CD4-positive, alpha-beta T cell treated with Interferon gamma for 1 hour (primary cell): Measurements from ENCODE around the gene STH.
"Not testable (repeated sequence)": the region's sequence is repeated elsewhere in the genome, so short reads cannot be mapped to it uniquely, and the experiment has no call there.

Source experiments
- DNase-seq: peaks from one replicate; pipeline ENCODE4 v3.0.0-alpha.2; 2020

STH gene, protein sequence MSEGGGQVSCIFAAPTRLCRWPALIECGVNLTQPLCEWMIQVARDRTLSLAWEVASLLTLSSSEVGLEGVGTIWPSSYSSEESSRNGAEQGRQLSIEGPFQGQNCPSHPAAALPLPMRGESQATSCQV

DNA sequence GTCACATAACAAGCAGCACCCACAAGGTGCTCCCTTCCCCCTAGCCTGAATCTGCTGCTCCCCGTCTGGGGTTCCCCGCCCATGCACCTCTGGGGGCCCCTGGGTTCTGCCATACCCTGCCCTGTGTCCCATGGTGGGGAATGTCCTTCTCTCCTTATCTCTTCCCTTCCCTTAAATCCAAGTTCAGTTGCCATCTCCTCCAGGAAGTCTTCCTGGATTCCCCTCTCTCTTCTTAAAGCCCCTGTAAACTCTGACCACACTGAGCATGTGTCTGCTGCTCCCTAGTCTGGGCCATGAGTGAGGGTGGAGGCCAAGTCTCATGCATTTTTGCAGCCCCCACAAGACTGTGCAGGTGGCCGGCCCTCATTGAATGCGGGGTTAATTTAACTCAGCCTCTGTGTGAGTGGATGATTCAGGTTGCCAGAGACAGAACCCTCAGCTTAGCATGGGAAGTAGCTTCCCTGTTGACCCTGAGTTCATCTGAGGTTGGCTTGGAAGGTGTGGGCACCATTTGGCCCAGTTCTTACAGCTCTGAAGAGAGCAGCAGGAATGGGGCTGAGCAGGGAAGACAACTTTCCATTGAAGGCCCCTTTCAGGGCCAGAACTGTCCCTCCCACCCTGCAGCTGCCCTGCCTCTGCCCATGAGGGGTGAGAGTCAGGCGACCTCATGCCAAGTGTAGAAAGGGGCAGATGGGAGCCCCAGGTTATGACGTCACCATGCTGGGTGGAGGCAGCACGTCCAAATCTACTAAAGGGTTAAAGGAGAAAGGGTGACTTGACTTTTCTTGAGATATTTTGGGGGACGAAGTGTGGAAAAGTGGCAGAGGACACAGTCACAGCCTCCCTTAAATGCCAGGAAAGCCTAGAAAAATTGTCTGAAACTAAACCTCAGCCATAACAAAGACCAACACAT lies at the start of gene STH:
Gene STH, plus strand, starts transcription at position 264 of the 913 bp plus-strand sequence. Its CDS starts 30 bp downstream, at position 294.
- DNase-seq, result no peak

DNA sequence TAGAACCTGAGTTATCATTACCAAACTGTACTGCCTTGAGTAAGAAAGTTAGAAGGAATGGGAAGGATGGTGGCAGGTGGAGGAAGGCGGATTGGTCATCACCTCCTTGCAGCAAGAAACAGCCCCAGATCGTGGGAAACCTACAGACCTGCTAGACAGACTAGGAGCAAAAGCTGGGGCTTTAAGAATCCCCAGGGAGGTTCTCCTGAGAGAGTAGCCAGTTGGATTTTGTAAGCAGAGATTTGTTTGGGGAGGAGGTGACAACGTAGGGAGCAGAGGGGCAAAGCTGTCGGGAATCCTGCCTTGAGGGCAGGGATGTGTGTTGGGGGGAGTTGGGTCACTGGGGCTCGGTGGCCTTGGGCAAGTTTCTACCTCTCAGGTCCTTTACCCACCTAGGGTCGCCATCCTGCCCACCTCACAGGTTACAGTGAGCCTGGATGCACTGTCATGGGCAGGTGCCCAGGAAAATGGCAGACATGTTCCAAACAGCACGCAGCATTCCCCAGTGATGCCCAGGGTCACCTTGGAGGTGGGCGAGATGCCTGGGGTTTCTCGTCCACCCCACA lies 49.2 kb upstream of the STH start:
- no peak for DNase-seq

DNA sequence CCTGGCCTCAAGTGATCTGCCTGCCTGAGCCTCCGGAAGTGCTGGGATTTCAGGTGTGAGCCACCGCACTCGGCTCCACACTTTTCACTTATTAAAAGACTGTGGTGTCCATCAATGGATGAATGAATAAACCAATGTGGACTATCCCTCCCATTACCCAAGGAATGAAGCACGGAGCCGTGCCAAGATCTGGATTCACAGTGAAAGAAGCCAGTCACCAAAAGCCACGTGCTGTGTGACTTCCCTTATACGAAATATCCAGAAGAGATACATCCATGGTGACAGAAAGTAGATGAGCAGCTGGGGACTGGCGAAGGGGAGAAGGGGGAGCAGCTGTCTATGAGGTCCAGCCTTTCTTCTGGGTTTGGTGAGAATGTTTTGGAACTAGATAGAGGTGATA lies 48.2 kb upstream of the STH start:
- DNase-seq, result no peak

DNA sequence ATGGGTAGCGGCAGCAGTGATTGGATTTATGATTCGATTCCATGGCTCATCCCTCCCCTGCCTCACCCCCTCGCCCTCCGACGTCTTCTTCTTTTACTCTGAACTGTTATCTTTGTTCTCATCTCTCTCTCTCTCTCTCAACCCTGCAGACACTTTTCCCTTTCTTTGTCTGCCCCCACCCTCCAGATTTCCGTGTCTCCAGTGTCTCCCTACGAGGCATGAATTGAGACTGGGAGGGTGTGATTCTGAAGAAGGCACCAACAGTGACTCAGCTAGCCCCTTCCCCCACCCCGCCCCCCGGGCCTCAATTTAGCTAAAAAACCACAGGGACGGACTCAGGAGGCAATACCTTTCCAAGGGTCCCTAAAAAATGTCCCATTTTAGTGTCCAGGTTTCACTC lies 47.6 kb upstream of the STH start:
- DNase-seq, result no peak

DNA sequence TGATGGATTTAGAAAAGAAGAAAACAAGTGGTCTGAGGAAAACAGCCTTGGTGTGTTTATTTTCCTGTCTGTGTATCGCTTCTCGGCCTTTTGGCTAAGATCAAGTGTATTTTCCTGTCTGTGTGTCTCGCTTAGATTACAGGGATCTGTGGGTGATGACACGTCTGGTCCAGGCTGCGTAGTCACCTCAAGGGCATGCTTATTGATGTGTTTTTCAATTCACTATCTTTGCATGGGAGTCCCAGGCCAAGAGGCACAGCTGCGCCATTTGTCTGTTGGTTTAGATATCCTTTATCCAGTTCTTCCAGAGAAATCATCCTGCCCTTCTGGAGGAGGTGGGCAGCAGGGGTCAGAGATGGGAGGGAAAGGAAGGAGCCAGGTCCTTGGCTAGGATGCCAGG lies 47.1 kb upstream of the STH start:
- no peak for DNase-seq

DNA sequence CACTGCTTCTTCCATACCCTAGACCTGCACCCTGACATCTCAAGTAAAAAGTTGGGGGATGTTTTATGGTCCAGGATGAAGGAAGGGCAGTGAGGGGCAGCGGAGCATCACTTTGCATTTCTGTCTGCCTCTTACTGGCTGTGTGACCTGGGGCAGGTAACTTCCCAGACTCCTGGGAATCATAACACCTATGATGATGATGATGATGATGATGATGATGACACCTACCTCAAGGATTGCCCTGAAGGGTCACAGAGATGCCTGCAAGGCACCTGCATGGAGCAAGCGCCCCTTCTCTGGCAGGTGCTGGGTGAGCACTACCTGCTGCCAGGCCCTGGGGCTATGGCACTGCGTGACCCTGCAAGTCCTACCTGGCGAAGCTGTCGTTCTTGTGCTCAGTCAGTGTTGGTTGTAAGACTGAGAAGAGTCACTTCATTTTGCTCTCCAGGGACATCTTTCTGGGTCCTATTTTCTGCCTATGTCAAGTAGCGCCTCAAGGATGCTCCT lies 46.2 kb upstream of the STH start:
- no peak for DNase-seq

DNA sequence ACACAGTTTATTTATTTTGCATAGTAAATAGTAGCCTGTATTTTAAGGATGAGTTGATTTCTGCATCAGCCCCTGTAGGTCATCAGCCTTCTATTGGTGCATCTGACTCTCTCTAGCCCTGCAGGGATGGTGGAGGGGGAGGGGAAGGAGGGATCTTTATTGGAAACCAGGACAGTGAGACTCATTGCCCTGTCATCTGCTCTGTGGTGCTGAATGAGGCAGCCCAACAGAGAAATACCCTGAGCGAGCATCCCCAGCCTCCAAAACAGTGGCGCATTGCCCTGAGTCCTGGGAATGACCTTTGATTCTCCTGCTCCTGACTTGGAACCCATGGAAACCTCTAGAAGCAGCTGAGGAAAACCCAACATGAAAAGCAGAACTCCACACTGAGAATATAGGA lies 45.5 kb upstream of the STH start:
- no peak for DNase-seq

DNA sequence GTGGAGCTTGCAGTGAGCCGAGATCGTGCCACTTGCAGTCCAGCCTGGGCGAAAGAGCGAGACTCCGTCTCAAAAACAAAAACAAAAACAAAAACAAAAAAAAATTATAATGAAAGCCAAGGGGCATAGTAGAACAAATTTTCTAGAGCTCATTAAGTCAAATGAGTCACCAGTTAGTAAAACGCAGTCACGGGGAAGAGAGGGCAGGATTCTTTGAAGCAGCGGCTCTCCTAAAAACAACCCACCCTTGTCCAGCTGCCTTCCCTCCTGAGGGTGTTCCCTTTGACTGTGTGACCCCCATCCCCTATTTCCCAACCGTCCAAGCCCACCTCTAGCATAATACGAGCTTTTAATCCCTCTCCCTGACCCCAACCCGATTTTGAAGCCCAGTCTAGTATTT lies 44.1 kb upstream of the STH start:
- no peak for DNase-seq

DNA sequence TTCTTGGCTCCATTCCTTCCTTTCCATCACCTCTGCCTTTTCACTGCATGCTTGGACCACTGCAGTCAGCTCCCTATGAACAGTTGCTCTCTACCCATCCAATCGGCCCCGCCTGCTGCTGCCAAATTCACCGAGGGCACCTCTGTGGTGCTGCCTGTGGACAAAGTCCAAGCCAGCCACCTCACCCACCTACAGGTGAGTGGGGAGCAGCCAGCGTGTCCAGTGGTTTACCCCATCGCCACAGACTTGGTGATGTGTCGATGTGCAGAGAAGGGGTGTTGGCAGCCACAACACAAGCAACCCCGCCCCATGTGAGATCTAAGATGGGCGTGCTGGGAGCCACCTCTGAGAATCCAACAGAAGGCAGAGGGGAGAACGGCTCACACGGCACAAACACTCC lies 43.7 kb upstream of the STH start:
- DNase-seq, result no peak

DNA sequence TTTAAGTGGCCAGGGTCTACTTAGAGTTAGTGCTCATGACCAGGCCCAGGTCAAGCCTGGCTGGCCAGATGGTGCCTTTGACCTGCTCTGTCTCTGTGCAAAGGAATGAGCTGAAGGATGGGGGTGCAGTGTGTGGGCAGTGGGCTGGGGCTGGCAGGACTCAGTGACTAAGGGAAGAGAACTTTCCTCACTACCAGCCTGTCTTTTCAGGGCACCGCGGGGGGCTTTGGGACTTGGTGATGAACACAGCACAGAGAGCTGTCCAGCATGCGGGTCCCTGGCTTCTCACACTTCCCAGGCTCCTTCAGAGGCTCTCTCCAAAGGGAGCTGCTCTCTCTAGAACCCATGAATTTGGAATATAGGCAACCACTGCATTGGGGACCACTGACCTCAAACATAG lies 43.0 kb upstream of the STH start:
- DNase-seq, result no peak

DNA sequence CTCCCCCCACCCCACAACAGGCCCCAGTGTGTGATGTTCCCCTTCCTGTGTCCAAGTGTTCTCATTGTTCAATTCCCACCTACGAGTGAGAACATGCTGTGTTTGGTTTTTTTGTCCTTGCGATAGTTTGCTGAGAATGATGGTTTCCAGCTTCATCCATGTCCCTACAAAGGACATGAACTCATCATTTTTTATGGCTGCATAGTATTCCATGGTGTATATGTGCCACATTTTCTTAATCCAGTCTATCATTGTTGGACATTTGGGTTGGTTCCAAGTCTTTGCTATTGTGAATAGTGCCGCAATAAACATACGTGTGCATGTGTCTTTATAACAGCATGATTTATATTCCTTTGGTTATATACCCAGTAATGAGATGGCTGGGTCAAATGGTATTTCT lies 42.3 kb upstream of the STH start:
- DNase-seq, result not testable (repeated sequence)

DNA sequence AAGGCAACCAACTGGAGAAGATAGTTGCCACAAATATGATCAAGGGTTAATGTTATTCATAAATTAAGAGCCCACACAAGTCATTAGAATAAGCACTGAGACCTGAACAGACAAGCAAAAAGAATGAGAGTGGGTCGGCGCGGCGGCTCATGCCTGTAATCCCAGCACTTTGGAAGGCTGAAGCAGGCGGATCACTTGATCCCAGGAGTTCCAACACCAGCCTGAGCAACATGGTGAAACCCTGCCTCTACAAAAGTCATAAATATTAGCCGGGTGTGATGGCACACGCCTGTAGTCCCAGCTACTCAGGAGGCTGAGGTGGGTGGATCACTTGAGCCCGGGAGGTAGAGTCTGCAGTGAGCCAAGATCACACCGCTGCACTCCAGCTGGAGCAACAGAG lies 40.7 kb upstream of the STH start:
- DNase-seq, result no peak

DNA sequence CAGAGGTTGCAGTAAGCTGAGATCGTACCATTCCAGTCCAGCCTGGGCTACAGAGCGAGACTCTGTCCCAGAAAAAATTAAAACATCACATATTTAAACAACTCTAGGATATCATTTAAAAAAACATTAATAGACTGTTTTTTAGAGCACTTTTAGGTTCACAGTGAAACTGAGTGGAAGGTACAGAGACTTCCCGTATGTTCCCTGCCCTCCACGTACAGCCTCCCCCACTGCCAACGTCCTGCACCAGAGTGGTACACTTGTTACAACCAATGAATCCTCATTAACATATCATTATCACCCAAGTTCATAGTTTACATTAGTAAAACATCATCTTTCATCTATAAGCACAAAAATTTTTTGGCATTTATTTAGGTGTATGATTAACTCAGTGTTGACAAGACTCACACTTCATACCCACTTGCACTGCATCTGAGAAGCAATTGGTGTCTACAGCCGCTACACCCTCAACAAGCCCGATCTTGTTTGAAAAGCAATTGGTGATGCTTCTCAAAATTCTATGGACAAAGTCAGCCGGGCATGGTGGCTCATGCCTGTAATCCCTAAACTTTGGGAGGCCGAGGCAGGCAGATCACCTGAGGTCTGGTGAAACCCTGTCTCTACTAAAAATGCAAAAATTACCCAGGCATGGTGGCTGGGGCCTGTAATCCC lies 39.9 kb upstream of the STH start:
- no peak for DNase-seq

DNA sequence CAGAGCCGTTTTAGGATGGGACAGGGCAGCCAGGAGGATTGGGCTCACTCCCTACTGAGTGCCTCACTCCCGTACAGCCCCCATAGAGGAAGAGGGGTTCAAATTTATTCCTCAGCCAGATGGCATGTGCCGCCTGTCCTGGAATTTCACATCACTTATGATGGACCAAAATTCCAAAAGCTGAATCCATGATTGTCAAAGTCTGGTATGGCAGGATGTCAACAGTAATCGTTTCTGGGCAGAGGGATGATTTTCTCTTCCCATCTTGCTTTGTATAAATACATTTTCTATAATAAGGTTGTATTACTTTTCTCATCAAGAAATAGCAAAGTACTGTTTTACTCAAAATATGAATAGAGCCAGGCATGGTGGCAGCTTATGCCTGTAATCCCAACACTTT lies 38.7 kb upstream of the STH start:
- no peak for DNase-seq

DNA sequence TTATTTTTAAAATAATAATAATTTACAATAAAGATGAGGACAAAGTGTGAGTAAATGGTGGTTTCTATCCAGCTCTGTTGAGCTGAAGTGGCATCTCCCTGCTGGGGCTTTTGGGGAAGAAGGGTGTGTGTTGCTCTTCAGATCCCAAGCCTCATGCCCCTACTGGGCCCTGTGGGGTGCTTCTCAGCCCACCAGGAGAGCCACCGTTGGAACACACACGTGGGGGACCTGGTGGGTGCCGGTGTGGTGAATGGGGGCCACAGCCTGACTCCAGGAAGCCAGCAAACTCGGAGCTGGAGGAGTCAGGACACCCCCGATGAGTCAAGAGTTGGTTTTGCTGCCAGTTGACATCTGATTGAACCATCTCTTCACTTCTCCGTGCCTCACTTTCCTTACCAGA lies 37.8 kb upstream of the STH start:
- DNase-seq, result no peak

DNA sequence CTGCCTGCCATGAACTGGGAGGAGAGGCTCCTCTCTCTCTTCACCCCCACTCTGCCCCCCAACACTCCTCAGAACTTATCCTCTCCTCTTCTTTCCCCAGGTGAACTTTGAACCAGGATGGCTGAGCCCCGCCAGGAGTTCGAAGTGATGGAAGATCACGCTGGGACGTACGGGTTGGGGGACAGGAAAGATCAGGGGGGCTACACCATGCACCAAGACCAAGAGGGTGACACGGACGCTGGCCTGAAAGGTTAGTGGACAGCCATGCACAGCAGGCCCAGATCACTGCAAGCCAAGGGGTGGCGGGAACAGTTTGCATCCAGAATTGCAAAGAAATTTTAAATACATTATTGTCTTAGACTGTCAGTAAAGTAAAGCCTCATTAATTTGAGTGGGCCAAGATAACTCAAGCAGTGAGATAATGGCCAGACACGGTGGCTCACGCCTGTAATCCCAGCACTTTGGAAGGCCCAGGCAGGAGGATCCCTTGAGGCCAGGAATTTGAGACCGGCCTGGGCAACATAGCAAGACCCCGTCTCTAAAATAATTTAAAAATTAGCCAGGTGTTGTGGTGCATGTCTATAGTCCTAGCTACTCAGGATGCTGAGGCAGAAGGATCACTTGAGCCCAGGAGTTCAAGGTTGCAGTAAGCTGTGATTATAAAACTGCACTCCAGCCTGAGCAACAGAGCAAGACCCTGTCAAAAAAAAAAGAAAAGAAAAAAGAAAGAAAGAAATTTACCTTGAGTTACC lies 36.7 kb upstream of the STH start:
- no peak for DNase-seq

DNA sequence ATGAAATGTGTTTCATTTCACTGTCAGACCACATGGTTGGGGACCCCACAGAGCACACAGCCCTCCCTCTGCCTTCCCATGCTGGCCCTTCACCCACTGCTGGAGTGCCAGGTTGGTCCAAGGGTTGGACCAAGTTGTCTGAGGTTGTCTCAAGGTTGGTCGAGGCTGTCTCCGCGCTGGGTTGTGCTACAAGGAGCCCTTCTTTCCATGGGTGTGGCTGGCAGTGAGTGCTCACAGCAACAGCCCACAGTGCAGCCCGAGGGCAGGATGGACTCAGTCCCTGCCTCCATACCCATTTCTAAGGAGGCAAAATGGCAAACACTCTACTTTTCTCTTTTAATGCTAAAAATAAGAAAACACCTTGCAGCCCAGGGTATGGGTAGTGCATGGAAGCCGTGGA lies 35.8 kb upstream of the STH start:
- no peak for DNase-seq

DNA sequence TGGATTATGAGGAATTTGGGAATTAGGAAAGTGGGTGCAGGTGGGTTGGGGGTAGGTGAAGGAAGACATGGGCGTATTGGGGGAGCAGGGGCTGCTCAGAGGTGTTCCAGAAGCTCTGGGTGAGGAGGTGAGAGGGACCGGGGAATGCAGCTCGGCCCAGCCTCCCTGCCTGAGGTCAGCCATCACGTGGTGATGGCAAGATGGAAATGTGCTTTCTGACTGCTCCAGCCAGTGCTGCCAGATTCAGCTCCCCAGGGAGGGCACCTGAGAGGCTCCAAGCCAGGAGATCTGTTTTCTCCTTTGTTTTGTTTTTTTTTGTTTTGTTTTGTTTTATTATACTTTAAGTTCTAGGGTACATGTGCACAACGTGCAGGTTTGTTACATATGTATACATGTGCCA lies 35.2 kb upstream of the STH start:
- DNase-seq, result no peak

DNA sequence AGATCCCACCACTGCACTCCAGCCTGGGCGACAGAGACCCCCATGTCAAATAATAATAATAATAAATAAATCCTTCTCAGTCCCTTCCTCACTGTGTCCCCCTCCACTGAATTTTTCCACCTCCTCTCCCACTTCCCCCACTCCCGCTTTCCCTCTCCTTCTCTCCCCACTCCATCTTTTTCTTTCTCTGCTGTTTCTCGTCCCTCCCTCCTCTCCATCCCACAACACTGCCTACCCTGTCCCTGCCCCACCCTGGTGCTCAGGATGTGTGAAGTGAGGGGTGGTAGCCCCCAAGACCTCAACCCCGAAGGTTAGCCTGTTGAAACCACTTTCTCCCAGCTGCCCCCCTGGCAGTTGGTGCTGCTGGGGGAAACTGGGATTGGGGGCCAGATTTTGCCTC lies 34.4 kb upstream of the STH start:
- DNase-seq, result no peak

DNA sequence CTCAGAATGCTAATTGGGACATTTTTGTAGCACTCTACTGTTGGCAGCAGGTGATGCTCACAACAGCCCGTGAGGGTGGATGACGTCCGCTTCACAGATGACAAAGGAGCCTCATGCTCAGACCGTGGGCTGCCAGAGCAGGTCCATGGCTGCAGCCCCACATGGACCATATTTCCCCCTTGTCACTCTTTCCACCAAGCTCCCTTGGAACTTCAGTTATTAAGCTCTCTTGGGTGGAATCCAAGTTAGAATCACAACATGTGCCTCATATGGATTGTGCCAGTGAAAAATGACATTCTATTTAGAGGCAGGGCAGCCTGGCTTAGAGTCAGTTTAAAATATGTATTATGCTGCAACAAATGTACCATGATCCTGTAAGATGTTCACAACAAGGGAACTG lies 33.2 kb upstream of the STH start:
- DNase-seq, result no peak

DNA sequence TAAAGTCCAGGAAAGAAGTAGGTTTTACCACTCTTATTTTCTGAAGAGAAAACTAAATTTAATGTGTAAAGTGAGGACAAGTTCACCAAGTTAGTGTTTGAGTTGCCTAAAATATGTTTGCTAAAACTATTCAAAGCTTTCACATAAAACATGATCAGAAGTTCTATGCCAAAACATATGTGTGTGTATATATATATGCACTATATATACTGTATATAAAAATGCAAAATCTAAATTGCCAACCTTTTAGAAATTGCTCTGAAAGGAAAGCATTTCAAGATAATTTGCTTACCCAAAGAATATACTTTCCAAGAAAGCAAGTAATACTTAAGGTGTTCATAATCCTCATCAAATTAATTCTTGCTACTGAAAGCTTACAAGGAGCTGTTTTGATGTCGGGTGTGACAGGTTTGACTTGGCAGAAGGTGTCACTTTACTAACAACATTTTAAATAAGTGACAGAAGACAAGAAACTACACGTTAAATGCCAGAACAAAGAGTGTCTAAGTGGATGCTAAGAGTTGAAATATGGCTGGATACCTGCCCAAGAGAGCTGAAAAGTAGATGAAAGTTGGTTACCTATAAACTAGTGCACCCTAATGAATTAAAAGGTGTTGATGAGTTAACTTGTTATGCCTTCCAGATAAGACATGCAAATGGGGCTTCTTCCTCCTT lies 32.3 kb upstream of the STH start:
- no peak for DNase-seq

DNA sequence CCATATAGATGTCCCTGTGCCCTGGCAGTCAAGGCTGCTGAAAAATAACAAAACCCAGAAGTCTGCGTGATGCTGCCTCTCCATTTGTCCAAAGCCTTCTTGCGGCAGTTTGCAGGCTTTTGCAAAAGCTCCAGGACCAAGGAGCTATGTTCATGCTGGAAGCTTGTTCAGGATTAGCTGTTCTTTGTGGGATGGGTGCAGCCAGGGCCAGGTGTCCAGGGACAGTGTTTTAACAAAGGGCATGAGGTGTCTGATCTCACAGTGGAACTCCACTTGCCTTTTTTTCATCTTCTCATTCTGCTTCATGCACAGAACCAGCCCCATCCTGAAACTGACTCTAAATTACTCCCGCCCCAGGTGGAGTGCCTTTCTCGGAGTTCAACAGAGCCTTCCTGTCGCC lies 31.7 kb upstream of the STH start:
- no peak for DNase-seq
